Smooth muscle cell (in vitro differentiated cells): Measurements from ENCODE around the gene G6PC3. TPM values are rescaled to one million over a fixed set of nuclear protein-coding genes. Genes with fewer than 3 reads are reported as not detected.

Experiments used
- DNase-seq: peaks from one replicate; lab custom pipeline; 2025; ENCODE audit not compliant: unreplicated experiment; lab: John Stamatoyannopoulos, UW
- H2AFZ ChIP-seq: fragments of 200-600 bp; sonication (generic); 2 replicates; pipeline ENCODE4 v1.6.0; 2016; ENCODE audit warnings: antibody characterized with exemption, low read depth, mild to moderate bottlenecking
- H3F3A ChIP-seq: fragments of 200-600 bp; sonication (generic); 2 replicates; pipeline ENCODE4 v1.6.0; 2017; ENCODE audit warnings: antibody characterized with exemption, low read depth
- H3K27ac ChIP-seq: fragments of 200-600 bp; sonication (generic); 2 replicates; pipeline ENCODE4 v1.5.1; 2016; ENCODE audit warnings: low read depth, mild to moderate bottlenecking
- H3K27me3 ChIP-seq: fragments of 200-600 bp; sonication (generic); 2 replicates; pipeline ENCODE4 v1.6.1; 2016; ENCODE audit warnings: low read depth, mild to moderate bottlenecking
- H3K36me3 ChIP-seq: fragments of 200-600 bp; sonication (generic); 2 replicates; pipeline ENCODE4 v1.5.1; 2016; ENCODE audit warnings: low read depth
- H3K4me1 ChIP-seq: fragments of 200-600 bp; sonication (generic); 2 replicates; pipeline ENCODE4 v1.5.1; 2016; ENCODE audit warnings: low read depth
- H3K4me2 ChIP-seq: fragments of 200-600 bp; sonication (generic); 2 replicates; pipeline ENCODE4 v1.6.0; 2016; ENCODE audit warnings: mild to moderate bottlenecking
- H3K4me3 ChIP-seq: fragments of 200-600 bp; sonication (generic); 2 replicates; pipeline ENCODE4 v1.5.1; 2016; ENCODE audit warnings: mild to moderate bottlenecking
- H3K79me2 ChIP-seq: fragments of 200-600 bp; sonication (generic); 2 replicates; pipeline ENCODE4 v1.6.0; 2016; ENCODE audit warnings: low read depth, mild to moderate bottlenecking
- H3K9ac ChIP-seq: fragments of 200-600 bp; sonication (generic); 2 replicates; pipeline ENCODE4 v1.6.0; 2016; ENCODE audit warnings: low read depth
- H3K9me3 ChIP-seq: fragments of 200-600 bp; sonication (generic); replicated peaks from 2 replicates; pipeline ENCODE4 v1.5.1; 2016; ENCODE audit warnings: low read depth
- H4K20me1 ChIP-seq: fragments of 200-600 bp; sonication (generic); 2 replicates; pipeline ENCODE4 v1.6.0; 2016; ENCODE audit warnings: low read depth
- WGBS: methylation state at CpG from one replicate; pipeline ENCODE4 v1.1.7; 2016; ENCODE audit warnings: low lambda C conversion rate; 5-methylcytosine and 5-hydroxymethylcytosine counted together
- polyA plus RNA-seq: library from polyadenylated mRNA; unstranded; fragments of >200 nt; fragmentation: Nextera tagmentation; extraction: Ambion mirVana; gene quantifications from 2 replicates; pipeline ENCODE4 v1.2.1, GENCODE V29; 2016
- total RNA-seq: library from RNA; depleted of rRNA; stranded (reverse); fragments of >200 nt; gene quantifications from 2 replicates; pipeline ENCODE4 v1.2.3, GENCODE V29; 2014
- TF ChIP-seq, protein P1 (sequence below): fragments of 200-600 bp; sonication (generic); IDR thresholded peaks from 2 replicates; pipeline ENCODE4 v1.5.1; 2017; ENCODE audit warnings: borderline replicate concordance, mild to moderate bottlenecking, antibody characterized with exemption; ENCODE audit not compliant: insufficient read depth, poor library complexity, severe bottlenecking

The G6PC3 gene
- total and polyA plus RNA-seq, 2 experiments from 2014 or later: 40.2 to 103 TPM

DNA sequence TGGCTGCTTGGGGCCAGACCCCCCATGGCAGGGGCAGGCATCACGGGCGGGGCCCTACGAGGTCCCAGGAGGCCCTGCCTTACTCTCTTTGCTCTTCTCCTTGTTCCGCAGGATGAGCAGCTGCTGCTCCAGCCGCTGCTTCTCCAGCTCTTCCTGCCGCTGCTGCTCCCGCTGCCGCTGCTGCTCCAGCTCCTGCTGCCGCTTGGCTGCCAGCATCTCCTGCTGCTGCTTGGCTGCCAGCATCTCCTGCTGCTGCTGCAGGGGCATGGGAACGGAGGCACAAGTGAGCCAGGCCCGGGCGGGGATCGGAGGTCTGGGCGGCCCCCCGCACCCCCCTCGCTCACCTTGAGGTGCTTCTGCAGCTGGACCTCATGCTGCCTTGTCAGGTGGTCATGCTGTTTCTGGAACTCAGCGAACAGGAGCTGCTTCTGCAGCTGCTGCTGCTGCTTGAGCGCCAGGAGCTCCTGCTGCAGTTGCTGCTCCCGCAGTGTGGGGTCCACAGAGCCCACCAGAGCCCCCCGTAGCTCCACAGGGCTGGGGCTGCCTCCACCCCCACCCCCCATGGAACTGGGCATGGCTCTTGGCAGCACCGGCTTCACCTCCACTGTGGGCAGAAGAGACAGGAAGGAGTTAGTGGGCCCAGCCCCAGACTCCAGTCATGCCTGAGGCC, 22.8 kb downstream of the G6PC3 start:
- Histone ChIP-seq H3K9me3 (no peaks in the 10 kb centered on the region), H3K27me3 (no peaks in the 10 kb centered on the region), H3K4me3 (no peak overlapping the region), H3K27ac (no peak overlapping the region), H4K20me1 (peaks cover 14% of the 10 kb centered on the region), H3K4me1 (peaks cover 25% of the 10 kb centered on the region), H3K4me2 (no peak overlapping the region), H3K79me2 (no peaks in the 10 kb centered on the region), H3F3A (peaks cover 24% of the 10 kb centered on the region), H3K36me3 (no peaks in the 10 kb centered on the region), H3K9ac (no peak overlapping the region), H2AFZ (no peak overlapping the region)
- WGBS: 97% methylated on average over 19 of the region's 21 CpGs
- TF ChIP-seq, protein P1, sequence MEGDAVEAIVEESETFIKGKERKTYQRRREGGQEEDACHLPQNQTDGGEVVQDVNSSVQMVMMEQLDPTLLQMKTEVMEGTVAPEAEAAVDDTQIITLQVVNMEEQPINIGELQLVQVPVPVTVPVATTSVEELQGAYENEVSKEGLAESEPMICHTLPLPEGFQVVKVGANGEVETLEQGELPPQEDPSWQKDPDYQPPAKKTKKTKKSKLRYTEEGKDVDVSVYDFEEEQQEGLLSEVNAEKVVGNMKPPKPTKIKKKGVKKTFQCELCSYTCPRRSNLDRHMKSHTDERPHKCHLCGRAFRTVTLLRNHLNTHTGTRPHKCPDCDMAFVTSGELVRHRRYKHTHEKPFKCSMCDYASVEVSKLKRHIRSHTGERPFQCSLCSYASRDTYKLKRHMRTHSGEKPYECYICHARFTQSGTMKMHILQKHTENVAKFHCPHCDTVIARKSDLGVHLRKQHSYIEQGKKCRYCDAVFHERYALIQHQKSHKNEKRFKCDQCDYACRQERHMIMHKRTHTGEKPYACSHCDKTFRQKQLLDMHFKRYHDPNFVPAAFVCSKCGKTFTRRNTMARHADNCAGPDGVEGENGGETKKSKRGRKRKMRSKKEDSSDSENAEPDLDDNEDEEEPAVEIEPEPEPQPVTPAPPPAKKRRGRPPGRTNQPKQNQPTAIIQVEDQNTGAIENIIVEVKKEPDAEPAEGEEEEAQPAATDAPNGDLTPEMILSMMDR: no peak
- DNase-seq: no peak

DNA sequence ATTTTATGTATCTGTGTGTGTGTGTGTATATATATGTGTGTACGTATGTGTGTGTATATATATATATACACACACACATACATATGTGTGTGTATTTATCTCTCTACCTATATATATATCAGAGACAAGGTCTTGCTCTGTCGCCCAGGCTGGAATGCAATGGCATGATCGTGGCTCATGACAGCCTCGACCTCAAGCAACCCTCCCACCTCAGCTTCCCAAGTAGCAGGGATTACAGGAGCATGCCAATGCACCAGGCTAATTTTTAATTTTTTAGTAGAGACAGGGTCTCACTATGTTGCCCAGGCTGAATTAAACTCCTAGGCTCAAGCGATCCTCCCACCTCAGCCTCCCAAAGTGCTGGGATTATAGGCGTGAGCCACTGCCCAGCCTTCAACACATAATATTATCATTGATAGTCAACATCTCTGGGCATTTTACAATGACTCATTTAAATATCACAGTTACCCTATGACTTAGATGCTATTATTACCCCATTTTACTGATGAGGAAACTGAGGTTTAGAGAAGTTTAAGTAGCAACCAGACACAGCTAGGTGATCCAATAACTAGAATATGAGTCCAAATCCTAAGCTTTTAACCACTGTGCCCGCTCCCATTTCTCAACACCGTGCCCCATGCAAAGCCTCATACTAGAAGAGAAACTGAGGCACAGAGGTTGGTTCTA, 24.3 kb downstream of the G6PC3 start:
- no peaks in the 10 kb centered on the region for H3K27me3 ChIP-seq
- peaks cover 3% of the 10 kb centered on the region for H3K79me2 ChIP-seq
- peak overlapping the region; percentile 98 for H3K27ac ChIP-seq
- no peaks in the 10 kb centered on the region for H3K9me3 ChIP-seq
- TF ChIP-seq, protein P1: no peak
- peak overlapping the region; percentile 78 for H3K4me2 ChIP-seq
- peaks cover 16% of the 10 kb centered on the region for H3F3A ChIP-seq
- no peak overlapping the region for H2AFZ ChIP-seq
- peaks cover 25% of the 10 kb centered on the region for H3K4me1 ChIP-seq
- peaks cover 14% of the 10 kb centered on the region for H4K20me1 ChIP-seq
- 75% methylated on average over 8 of the region's 8 CpGs for WGBS
- H3K9ac ChIP-seq: peak overlapping the region; percentile 86
- DNase-seq: no peak
- peak overlapping the region; percentile 30 for H3K4me3 ChIP-seq
- H3K36me3 ChIP-seq: no peaks in the 10 kb centered on the region

DNA sequence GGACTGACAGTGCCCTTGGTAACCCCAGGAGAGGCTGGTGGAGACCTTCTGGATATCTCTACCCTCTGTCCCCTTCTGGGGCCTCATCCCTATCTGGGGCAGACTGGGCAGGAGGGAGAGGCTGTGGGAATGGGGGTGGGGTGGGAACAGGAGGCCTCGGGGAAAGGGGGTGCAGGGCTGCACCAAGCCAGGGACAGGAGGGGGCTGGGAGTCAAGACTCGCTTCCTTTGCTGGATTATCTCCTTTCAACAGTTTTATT, 24.8 kb downstream of the G6PC3 start:
- Histone ChIP-seq H3K4me3 (peak overlapping the region; percentile 30), H4K20me1 (peaks cover 14% of the 10 kb centered on the region), H3K4me2 (peak overlapping the region; percentile 78), H3K36me3 (no peaks in the 10 kb centered on the region), H3K27ac (peak overlapping the region; percentile 98), H3F3A (peaks cover 16% of the 10 kb centered on the region), H3K9ac (peak overlapping the region; percentile 86), H3K9me3 (no peaks in the 10 kb centered on the region), H2AFZ (no peak overlapping the region), H3K27me3 (no peaks in the 10 kb centered on the region), H3K4me1 (peaks cover 25% of the 10 kb centered on the region), H3K79me2 (peaks cover 7% of the 10 kb centered on the region)
- no peak for DNase-seq
- WGBS: 5% methylated on average over 2 of the region's 2 CpGs
- TF ChIP-seq, protein P1: no peak
